ENCODE results near the gene BICC1.

The BICC1 gene

GRCh38 chr10:58632216-58632615 lies 119.5 kb downstream of the BICC1 start:
- Histone ChIP-seq H3F3A (ENCODE audit: insufficient read depth, low read length) (no peaks in the 10 kb centered on the region), H3K9me2 (ENCODE audit: low read depth, low read length) (no peaks in the 10 kb centered on the region), H3K4me1 (ENCODE audit: insufficient read depth, low read length, severe bottlenecking) (no peaks in the 10 kb centered on the region), H3K27ac (ENCODE audit: low read depth, low read length, poor library complexity, severe bottlenecking) (no peak overlapping the region), H3K4me3 (ENCODE audit: low read depth, low read length, poor library complexity, severe bottlenecking) (no peak overlapping the region), H3K9ac (ENCODE audit: low read length) (no peak overlapping the region), H2AFZ (ENCODE audit: low read length) (no peak overlapping the region), H4K20me1 (ENCODE audit: insufficient read depth, low read length) (no peaks in the 10 kb centered on the region), H3K4me2 (ENCODE audit: low read length) (no peak overlapping the region), H3K36me3 (ENCODE audit: insufficient read depth, low read length) (no peaks in the 10 kb centered on the region), H3K9me3 (ENCODE audit: low read length) (no peaks in the 10 kb centered on the region), H3K79me2 (ENCODE audit: insufficient read depth, low read length) (no peaks in the 10 kb centered on the region), H3K27me3 (ENCODE audit: insufficient read depth, low read length) (no peaks in the 10 kb centered on the region)
- TF ChIP-seq EZH2 (IDR thresholded peaks at IDR 0.05; ENCODE audit: borderline replicate concordance, low read length) = no peak
- TF ChIP-seq CTCF (IDR thresholded peaks at IDR 0.05; ENCODE audit: low read length) = no peak

- Histone ChIP-seq H3K9me2 (ENCODE audit: low read depth, low read length) (no peaks in the 10 kb centered on the region), H3K9ac (ENCODE audit: low read length) (no peak overlapping the region), H3K4me3 (ENCODE audit: low read depth, low read length, poor library complexity, severe bottlenecking) (no peak overlapping the region), H3K36me3 (ENCODE audit: insufficient read depth, low read length) (no peaks in the 10 kb centered on the region), H3K27me3 (ENCODE audit: insufficient read depth, low read length) (no peaks in the 10 kb centered on the region), H3F3A (ENCODE audit: insufficient read depth, low read length) (no peaks in the 10 kb centered on the region), H2AFZ (ENCODE audit: low read length) (no peak overlapping the region), H3K79me2 (ENCODE audit: insufficient read depth, low read length) (no peaks in the 10 kb centered on the region), H3K4me1 (ENCODE audit: insufficient read depth, low read length, severe bottlenecking) (no peaks in the 10 kb centered on the region), H3K27ac (ENCODE audit: low read depth, low read length, poor library complexity, severe bottlenecking) (no peak overlapping the region), H3K9me3 (ENCODE audit: low read length) (no peaks in the 10 kb centered on the region), H4K20me1 (ENCODE audit: insufficient read depth, low read length) (no peaks in the 10 kb centered on the region), H3K4me2 (ENCODE audit: low read length) (no peak overlapping the region)
- TF ChIP-seq CTCF (IDR thresholded peaks at IDR 0.05; ENCODE audit: low read length) (no peak), EZH2 (IDR thresholded peaks at IDR 0.05; ENCODE audit: borderline replicate concordance, low read length) (no peak)
Observed at GRCh38 chr10:58637352-58637751, 124.7 kb downstream of the BICC1 start.

GRCh38 chr10:58638388-58638787 lies 125.7 kb downstream of the BICC1 start:
- no peak overlapping the region for H3K4me3 ChIP-seq (ENCODE audit: low read depth, low read length, poor library complexity, severe bottlenecking)
- no peaks in the 10 kb centered on the region for H3K4me1 ChIP-seq (ENCODE audit: insufficient read depth, low read length, severe bottlenecking)
- H3K79me2 ChIP-seq (ENCODE audit: insufficient read depth, low read length) = no peaks in the 10 kb centered on the region
- no peak overlapping the region for H3K27ac ChIP-seq (ENCODE audit: low read depth, low read length, poor library complexity, severe bottlenecking)
- H3K4me2 ChIP-seq (ENCODE audit: low read length) = no peak overlapping the region
- no peaks in the 10 kb centered on the region for H3K36me3 ChIP-seq (ENCODE audit: insufficient read depth, low read length)
- H3K9ac ChIP-seq (ENCODE audit: low read length) = no peak overlapping the region
- H3K27me3 ChIP-seq (ENCODE audit: insufficient read depth, low read length) = no peaks in the 10 kb centered on the region
- TF ChIP-seq CTCF (IDR thresholded peaks at IDR 0.05; ENCODE audit: low read length) (no peak), EZH2 (IDR thresholded peaks at IDR 0.05; ENCODE audit: borderline replicate concordance, low read length) (no peak)
- H3F3A ChIP-seq (ENCODE audit: insufficient read depth, low read length) = no peaks in the 10 kb centered on the region
- H3K9me3 ChIP-seq (ENCODE audit: low read length) = no peaks in the 10 kb centered on the region
- no peaks in the 10 kb centered on the region for H3K9me2 ChIP-seq (ENCODE audit: low read depth, low read length)
- no peak overlapping the region for H2AFZ ChIP-seq (ENCODE audit: low read length)
- H4K20me1 ChIP-seq (ENCODE audit: insufficient read depth, low read length) = no peaks in the 10 kb centered on the region

Data from OCI-LY1 (cell line).